GM23248 (cell line): ENCODE data around the gene SRPK3. TPM values are rescaled to one million over a fixed set of nuclear protein-coding genes. Genes with fewer than 3 reads are reported as not detected.
A peak's percentile ranks its signal among the peaks of the same experiment; 100 is the strongest.

Experiments used
- DNase-seq: peaks from one replicate; pipeline ENCODE4 v3.0.0-alpha.2; 2015
- H2AFZ ChIP-seq: fragments of 200-600 bp; sonication (generic); 2 replicates; pipeline ENCODE4 v1.6.1; 2016; ENCODE audit warnings: antibody characterized with exemption
- H3F3A ChIP-seq: fragments of 200-600 bp; sonication (generic); 2 replicates; pipeline ENCODE4 v1.6.1; 2016; ENCODE audit warnings: mild to moderate bottlenecking, antibody characterized with exemption, mixed run types; ENCODE audit not compliant: insufficient read depth
- H3K27ac ChIP-seq: fragments of 200-600 bp; sonication (generic); 2 replicates; pipeline ENCODE4 v1.5.1; 2016; ENCODE audit warnings: mild to moderate bottlenecking
- H3K27me3 ChIP-seq: fragments of 200-600 bp; sonication (generic); replicated peaks from 2 replicates; pipeline ENCODE4 v1.6.1; 2016; ENCODE audit warnings: mild to moderate bottlenecking; ENCODE audit not compliant: insufficient read depth
- H3K36me3 ChIP-seq: fragments of 200-600 bp; sonication (generic); 2 replicates; pipeline ENCODE4 v1.6.1; 2016; ENCODE audit warnings: low read depth, mild to moderate bottlenecking
- H3K4me1 ChIP-seq: fragments of 200-600 bp; sonication (generic); 2 replicates; pipeline ENCODE4 v1.6.1; 2016; ENCODE audit warnings: mild to moderate bottlenecking; ENCODE audit not compliant: insufficient read depth
- H3K4me2 ChIP-seq: fragments of 200-600 bp; sonication (generic); one replicate; pipeline ENCODE4 v1.6.1; 2016; ENCODE audit warnings: mild to moderate bottlenecking; ENCODE audit not compliant: unreplicated experiment
- H3K4me3 ChIP-seq: fragments of 200-600 bp; sonication (generic); 2 replicates; pipeline ENCODE4 v1.5.1; 2016; ENCODE audit warnings: mild to moderate bottlenecking
- H3K79me2 ChIP-seq: fragments of 200-600 bp; sonication (generic); 2 replicates; pipeline ENCODE4 v1.6.1; 2016; ENCODE audit warnings: mild to moderate bottlenecking; ENCODE audit not compliant: insufficient read depth
- H3K9ac ChIP-seq: fragments of 200-600 bp; sonication (generic); 2 replicates; pipeline ENCODE4 v1.6.1; 2016; ENCODE audit warnings: mild to moderate bottlenecking
- H3K9me2 ChIP-seq: fragments of 200-600 bp; sonication (generic); 2 replicates; pipeline ENCODE4 v1.6.1; 2016; ENCODE audit warnings: mixed run types, mild to moderate bottlenecking, moderate library complexity; ENCODE audit not compliant: insufficient read depth
- H3K9me3 ChIP-seq: fragments of 200-600 bp; sonication (generic); one replicate; pipeline ENCODE4 v1.6.1; 2017; ENCODE audit warnings: low read depth
- H4K20me1 ChIP-seq: fragments of 200-600 bp; sonication (generic); 2 replicates; pipeline ENCODE4 v1.6.0; 2016; ENCODE audit not compliant: insufficient read depth
- EZH2 ChIP-seq: fragments of 200-600 bp; sonication (generic); IDR thresholded peaks from 2 replicates; pipeline ENCODE4 v1.6.1; 2018; ENCODE audit warnings: antibody characterized with exemption, mild to moderate bottlenecking; ENCODE audit not compliant: insufficient read depth, poor library complexity, severe bottlenecking
- EZH2phosphoT487 ChIP-seq: fragments of 200-600 bp; sonication (generic); IDR thresholded peaks from 2 replicates; pipeline ENCODE4 v1.6.1; 2018; ENCODE audit warnings: antibody characterized with exemption, moderate library complexity, mild to moderate bottlenecking, low read depth; ENCODE audit not compliant: insufficient read depth
- WGBS, 2 experiments: methylation state at CpG; one replicate each; pipeline ENCODE4 v1.1.6; 2015 to 2017; ENCODE audit warnings: low lambda C conversion rate in 2 of 2, low coverage in 1 of 2; ENCODE audit errors: missing lambda C conversion rate in 2 of 2; 5-methylcytosine and 5-hydroxymethylcytosine counted together
- in situ Hi-C: fragments of 300-500 bp; cut with MboI; formaldehyde crosslinking; loops from 2 replicates; pipeline ENCODE4 v1.15.0; 2020
- polyA plus RNA-seq: library from polyadenylated mRNA; unstranded; fragments of >200 nt; fragmentation: Nextera tagmentation; extraction: Ambion mirVana; gene quantifications from 2 replicates; pipeline ENCODE4 v1.2.1, GENCODE V29; 2016
- total RNA-seq: library from RNA; depleted of rRNA; stranded (reverse); fragments of >200 nt; shearing (Covaris generic); gene quantifications from 2 replicates; pipeline ENCODE4 v1.2.3, GENCODE V29; 2014

The SRPK3 gene
- total and polyA plus RNA-seq, 2 experiments from 2014 or later: 0.53 to 0.86 TPM

GRCh38 chrX:153797415-153798015, 16.7 kb downstream of the SRPK3 start:
- H3K4me2 ChIP-seq: no peak overlapping the region
- H3K27me3 ChIP-seq: no peaks in the 10 kb centered on the region
- 87 to 90% methylated on average over 6 to 8 of the region's 15 CpGs for WGBS, 2 experiments
- H3K9me2 ChIP-seq: no peaks in the 10 kb centered on the region
- no peak overlapping the region for H3K4me3 ChIP-seq
- no peak overlapping the region for H2AFZ ChIP-seq
- H3K4me1 ChIP-seq: no peaks in the 10 kb centered on the region
- peaks cover 40% of the 10 kb centered on the region for H3K79me2 ChIP-seq
- H3K27ac ChIP-seq: no peak overlapping the region
- in situ Hi-C loops: no loop called here
- no peak overlapping the region for H3K9ac ChIP-seq
- H3F3A ChIP-seq: no peaks in the 10 kb centered on the region
- no peaks in the 10 kb centered on the region for H3K36me3 ChIP-seq
- DNase-seq: no peak
- TF ChIP-seq EZH2phosphoT487 (no peak), EZH2 (no peak)
- no peaks in the 10 kb centered on the region for H3K9me3 ChIP-seq
- no peaks in the 10 kb centered on the region for H4K20me1 ChIP-seq

- H3K27ac ChIP-seq: no peak overlapping the region
- H2AFZ ChIP-seq: no peak overlapping the region
- WGBS, 2 experiments: 79 to 85% methylated on average over 3 to 5 of the region's 5 CpGs
- H3F3A ChIP-seq: no peaks in the 10 kb centered on the region
- H3K4me1 ChIP-seq: no peaks in the 10 kb centered on the region
- H3K9me2 ChIP-seq: no peaks in the 10 kb centered on the region
- no peak overlapping the region for H3K9ac ChIP-seq
- H3K4me2 ChIP-seq: no peak overlapping the region
- no peaks in the 10 kb centered on the region for H3K36me3 ChIP-seq
- H3K27me3 ChIP-seq: no peaks in the 10 kb centered on the region
- H3K79me2 ChIP-seq: peaks cover 27% of the 10 kb centered on the region
- in situ Hi-C loops: no loop called here
- no peaks in the 10 kb centered on the region for H3K9me3 ChIP-seq
- DNase-seq: no peak
- no peaks in the 10 kb centered on the region for H4K20me1 ChIP-seq
- TF ChIP-seq EZH2phosphoT487 (no peak), EZH2 (no peak)
- H3K4me3 ChIP-seq: no peak overlapping the region
Observed at GRCh38 chrX:153799326-153799725, 18.5 kb downstream of the SRPK3 start.

GRCh38 chrX:153800177-153800722, 19.4 kb downstream of the SRPK3 start:
- Histone ChIP-seq H3K4me1 (no peaks in the 10 kb centered on the region), H3K79me2 (peaks cover 19% of the 10 kb centered on the region), H3K27ac (no peak overlapping the region), H3K9me2 (no peaks in the 10 kb centered on the region), H2AFZ (no peak overlapping the region), H3K4me3 (no peak overlapping the region), H3K36me3 (no peaks in the 10 kb centered on the region), H3K4me2 (no peak overlapping the region), H3K9me3 (no peaks in the 10 kb centered on the region), H4K20me1 (no peaks in the 10 kb centered on the region), H3F3A (no peaks in the 10 kb centered on the region), H3K27me3 (no peaks in the 10 kb centered on the region), H3K9ac (no peak overlapping the region)
- no peak for TF ChIP-seq EZH2
- no peak for TF ChIP-seq EZH2phosphoT487
- in situ Hi-C loops: no loop called here
- 100% methylated on average over 5 to 9 of the region's 16 CpGs for WGBS, 2 experiments
- DNase-seq: no peak

- in situ Hi-C loops: no loop called here
- Histone ChIP-seq H3K27ac (no peak overlapping the region), H3K4me1 (no peaks in the 10 kb centered on the region), H4K20me1 (no peaks in the 10 kb centered on the region), H3K36me3 (no peaks in the 10 kb centered on the region), H3K4me3 (no peak overlapping the region), H3K79me2 (peaks cover 14% of the 10 kb centered on the region), H3K9me3 (no peaks in the 10 kb centered on the region), H3F3A (no peaks in the 10 kb centered on the region), H3K9ac (no peak overlapping the region), H2AFZ (no peak overlapping the region), H3K27me3 (no peaks in the 10 kb centered on the region), H3K9me2 (no peaks in the 10 kb centered on the region), H3K4me2 (no peak overlapping the region)
- no peak for TF ChIP-seq EZH2phosphoT487
- TF ChIP-seq EZH2: no peak
- no peak for DNase-seq
- 15 to 22% methylated on average over 2 to 7 of the region's 7 CpGs for WGBS, 2 experiments
Observed at GRCh38 chrX:153800746-153801145, 19.9 kb downstream of the SRPK3 start.

GRCh38 chrX:153801669-153802068, 20.8 kb downstream of the SRPK3 start:
- in situ Hi-C loops: no loop called here
- Histone ChIP-seq H3K4me2 (no peak overlapping the region), H3K79me2 (peaks cover 5% of the 10 kb centered on the region), H3K9ac (no peak overlapping the region), H3K4me1 (no peaks in the 10 kb centered on the region), H3K9me2 (no peaks in the 10 kb centered on the region), H3K9me3 (no peaks in the 10 kb centered on the region), H3K27ac (no peak overlapping the region), H3K27me3 (no peaks in the 10 kb centered on the region), H4K20me1 (no peaks in the 10 kb centered on the region), H2AFZ (no peak overlapping the region), H3F3A (no peaks in the 10 kb centered on the region), H3K36me3 (no peaks in the 10 kb centered on the region), H3K4me3 (no peak overlapping the region)
- 86 to 94% methylated on average over 3 to 5 of the region's 8 CpGs for WGBS, 2 experiments
- no peak for TF ChIP-seq EZH2
- no peak for TF ChIP-seq EZH2phosphoT487
- peak; percentile 7 for DNase-seq
